K562 (cell line): ENCODE measurements around the gene ZMYND15. TPM values are rescaled to one million over a fixed set of nuclear protein-coding genes. Genes with fewer than 3 reads are reported as not detected.

Source experiments
- ATAC-seq: fragments of 200-7000 bp; cut with Tn5 transposase; 3 replicates; pipeline ENCODE4 v1.9.1; 2020; ENCODE audit warnings: moderate library complexity
- BruUV-seq: library from RNA; stranded (reverse); fragments of 400-500 nt; replicated peaks from 2 replicates; lab custom pipeline; 2021; lab: Mats Ljungman, UMichigan
- CTCF ChIA-PET: fragments of 300-600 bp; formaldehyde crosslinking; extraction: SDS; loops from one replicate; lab custom pipeline; 2021; ENCODE audit warnings: low intra/inter-chr PET ratio; lab: Yijun Ruan, JAX
- POLR2A ChIA-PET: fragments of 300-600, 350-650 bp; sonication (Branson Sonifier 250); formaldehyde crosslinking; extraction: SDS; loops from one replicate; lab custom pipeline; 2021; ENCODE audit warnings: antibody characterized with exemption, inconsistent platforms; lab: Yijun Ruan, JAX
- DNase-seq, 4 experiments: peaks; one replicate each; pipeline versions ENCODE4 v3.0.0 to v3.0.0-alpha.2; 2011 to 2018; ENCODE audit warnings: low spot score in 3 of 4, mixed read lengths in 3 of 4; ENCODE audit errors: extremely low read depth in 1 of 4
- FAIRE-seq: peaks from 2 replicates; lab custom pipeline; 2011; peaks lifted over from hg19 to GRCh38; lab: Jason Lieb, UNC
- H2AFZ ChIP-seq: 2 replicates; pipeline ENCODE4 v1.6.0; 2011; ENCODE audit warnings: low read depth, low read length, control low read depth, inconsistent platforms
- H3K27ac ChIP-seq: fragments of 200-600 bp; 3 replicates; pipeline ENCODE4 v1.8.0; 2011; ENCODE audit warnings: low read depth, mild to moderate bottlenecking, control low read depth, inconsistent platforms, low read length, moderate library complexity, mixed read lengths; ENCODE audit errors: extremely low read depth
- H3K27me3 ChIP-seq, 2 experiments: fragments of 300-600 bp in 1 of 2; 2 replicates in 1 of 2; 3 replicates in 1 of 2; pipeline versions ENCODE4 v1.6.0 to v1.8.0; 2011; ENCODE audit warnings: inconsistent platforms in 2 of 2, low read length in 2 of 2, mild to moderate bottlenecking in 1 of 2, mixed read lengths in 1 of 2, moderate library complexity in 1 of 2; ENCODE audit not compliant: control insufficient read depth in 2 of 2, insufficient read depth in 2 of 2
- H3K36me3 ChIP-seq: fragments of 300-600 bp; 3 replicates; pipeline ENCODE4 v1.8.0; 2011; ENCODE audit warnings: mild to moderate bottlenecking, low read length, inconsistent platforms; ENCODE audit not compliant: control insufficient read depth, insufficient read depth
- H3K4me1 ChIP-seq, 2 experiments: fragments of 200-600 bp in 1 of 2; replicated peaks in 1 of 2; 2 replicates in 1 of 2; 3 replicates in 1 of 2; pipeline versions ENCODE4 v1.5.1 to v1.8.0; 2011; ENCODE audit warnings: inconsistent platforms in 2 of 2, low read length in 2 of 2, mild to moderate bottlenecking in 1 of 2, mixed read lengths in 1 of 2, moderate library complexity in 1 of 2; ENCODE audit not compliant: control insufficient read depth in 2 of 2, insufficient read depth in 2 of 2
- H3K4me2 ChIP-seq: 2 replicates; pipeline ENCODE4 v1.6.1; 2011; ENCODE audit warnings: low read length, control low read depth, inconsistent platforms, mixed read lengths; ENCODE audit not compliant: insufficient read depth
- H3K4me3 ChIP-seq: fragments of 200-600 bp; sonication (generic), shearing (Covaris generic); 2 replicates; pipeline ENCODE4 v1.5.1; 2016; ENCODE audit warnings: control low read depth, inconsistent platforms
- H3K79me2 ChIP-seq: fragments of 200-600 bp; 3 replicates; pipeline ENCODE4 v1.8.0; 2011; ENCODE audit warnings: low read length, inconsistent platforms; ENCODE audit not compliant: control insufficient read depth, insufficient read depth
- H3K9ac ChIP-seq, 2 experiments: 2 replicates each; pipeline versions ENCODE4 v1.6.0 to v1.6.1; 2011; ENCODE audit warnings: low read depth in 2 of 2, low read length in 2 of 2, control low read depth in 1 of 2, inconsistent platforms in 1 of 2, mild to moderate bottlenecking in 1 of 2, mixed read lengths in 1 of 2; ENCODE audit not compliant: insufficient read depth in 1 of 2
- H3K9me1 ChIP-seq: one replicate; pipeline ENCODE4 v1.6.0; 2011; ENCODE audit warnings: inconsistent platforms, mild to moderate bottlenecking, low read length, moderate library complexity; ENCODE audit not compliant: control insufficient read depth, insufficient read depth
- H3K9me3 ChIP-seq: replicated peaks from 2 replicates; pipeline ENCODE4 v1.5.1; 2011; ENCODE audit warnings: low read depth, low read length, inconsistent platforms; ENCODE audit not compliant: control insufficient read depth, insufficient read depth
- H4K20me1 ChIP-seq: replicated peaks from 2 replicates; pipeline ENCODE4 v1.6.1; 2011; ENCODE audit warnings: low read length, inconsistent platforms, mixed read lengths; ENCODE audit not compliant: control insufficient read depth, insufficient read depth
- CHD7 ChIP-seq: fragments of 200-600 bp; sonication (generic); IDR thresholded peaks from one replicate; pipeline ENCODE4 v1.6.1; 2012; ENCODE audit warnings: mild to moderate bottlenecking, low read depth, low read length, inconsistent platforms
- FOS ChIP-seq: IDR thresholded peaks from 3 replicates; pipeline ENCODE4 v1.6.1; 2011; ENCODE audit not compliant: insufficient read length; ENCODE audit errors: extremely low read depth
- FOXO4 ChIP-seq: fragments of 450-650 bp; formaldehyde crosslinking; IDR thresholded peaks from 2 replicates; pipeline ENCODE4 v1.4.0; 2020; ENCODE audit warnings: mild to moderate bottlenecking, moderate library complexity
- HCFC1 ChIP-seq: IDR thresholded peaks from 2 replicates; pipeline ENCODE4 v1.6.1; 2012; ENCODE audit warnings: low read depth, low read length, improper control_type of control experiment
- KHSRP ChIP-seq: fragments of 450-650 bp; IDR thresholded peaks from 2 replicates; pipeline ENCODE4 v1.6.1; 2017
- NRF1 ChIP-seq, 2 experiments: fragments of 450-650 bp; IDR thresholded peaks in 1 of 2; conservative IDR thresholded peaks in 1 of 2; 2 replicates each; pipeline ENCODE4 v1.6.1; 2014; ENCODE audit warnings: mild to moderate bottlenecking in 2 of 2
- U2AF1 ChIP-seq: fragments of 200-400 bp; formaldehyde crosslinking; optimal IDR thresholded peaks from 2 replicates; pipeline ENCODE3; 2017; ENCODE audit warnings: mild to moderate bottlenecking, low read depth, low read length, moderate library complexity
- ZC3H8 ChIP-seq: fragments of 450-650 bp; IDR thresholded peaks from 2 replicates; pipeline ENCODE4 v1.6.1; 2017
- whole genome bisulfite sequencing: fragments of 100-300 bp; shearing (Covaris generic); methylation state at CpG from one replicate; pipeline ENCODE4 v1.1.6; 2016; ENCODE audit warnings: low coverage, mixed read lengths; ENCODE audit not compliant: insufficient coverage; ENCODE audit errors: missing lambda C conversion rate; 5-methylcytosine and 5-hydroxymethylcytosine counted together
- in situ Hi-C: fragments of 300-500 bp; cut with MboI; formaldehyde crosslinking; loops from 4 replicates; pipeline ENCODE4 v1.15.0; 2018; ENCODE audit warnings: inconsistent platforms, mixed read lengths
- intact Hi-C: fragments of 100-400 bp; cut with micrococcal nuclease; formaldehyde crosslinking; loops from 2 replicates; pipeline ENCODE4 v1.14.2; 2022
- polyA plus RNA-seq, 8 experiments: library from polyadenylated mRNA; depleted of rRNA in 4 of 8; stranded (reverse) in 5 of 8; unstranded in 3 of 8; fragments of >200 nt; fragmentation: Nextera tagmentation in 2 of 8; fragmentation: Illumina TruSeq in 1 of 8; extraction: Ambion mirVana in 2 of 8; extraction: Trizol in 1 of 8; gene quantifications; 2 replicates each; pipeline versions ENCODE4 v1.2.1 to v1.2.3, GENCODE V29; 2011 to 2014; ENCODE audit warnings: inconsistent platforms in 1 of 8, missing spikeins in 1 of 8
- total RNA-seq, 7 experiments: library from RNA; depleted of rRNA in 6 of 7; stranded (reverse); fragments of >200 nt in 6 of 7; fragmentation: Illumina TruSeq in 2 of 7; extraction: Trizol in 2 of 7; gene quantifications; 2 replicates each; pipeline versions ENCODE4 v1.2.1 to v1.2.3, GENCODE V29; 2011 to 2021; ENCODE audit warnings: low replicate concordance in 1 of 7

The ZMYND15 gene
- total and polyA plus RNA-seq, 9 of the 15 experiments (the other 6 are each of a cell fraction or from before 2014, with no cell fraction given) = 0.09 TPM; not detected in 8

- ATAC-seq (no peak), DNase-seq (no peak), FAIRE-seq (no peak)
- intact Hi-C loops = no loop called here
- ChIA-PET CTCF (interaction anchor here (0.6 kb wide), 1 partner anchor 344 kb away, joined by 6 read pairs; no protein-coding TSS in a partner anchor), POLR2A (interaction anchor here (1.1 kb wide), 1 partner anchor 9 kb away, joined by 3 read pairs; no protein-coding TSS in a partner anchor)
- Histone ChIP-seq H3K9me3 (no peaks in the 10 kb centered on the region), H3K4me1 (peaks cover 3 to 20% of the 10 kb centered on the region in 2 experiments; a peak in 4 of 5 replicates), H3K4me2 (no peak overlapping the region), H3K36me3 (no peaks in the 10 kb centered on the region), H3K79me2 (no peaks in the 10 kb centered on the region), H3K4me3 (no peak overlapping the region), H3K9me1 (no peaks in the 10 kb centered on the region), H3K9ac (no peak overlapping the region), H4K20me1 (0 out of 2 replicates have a peak, but pooled peaks cover 4% of the 10 kb centered on the region), H2AFZ (no peak overlapping the region), H3K27me3 (no peaks in the 10 kb centered on the region), H3K27ac (no peak overlapping the region)
- no TSS peak for BruUV-seq
- in situ Hi-C loops = no loop called here
- 59% methylated on average over 7 of the region's 11 CpGs for WGBS
- TF ChIP-seq HCFC1 (no peak), ZC3H8 (no peak), NRF1 (conservative IDR thresholded peaks at IDR 0.05 in 1 of 2, IDR thresholded peaks at IDR 0.05 in 1 of 2) (no peak), CHD7 (no peak), KHSRP (no peak), FOXO4 (no peak), U2AF1 (no peak), FOS (no peak)
These were observed 24.4 kb upstream of the ZMYND15 start for GRCh38 chr17:4715063-4715744.
